Measurements from ENCODE around the gene CDKN2B.

The CDKN2B gene

GRCh38 chr9:22039258-22039657 is 30.2 kb upstream of the CDKN2B start:
- H3F3A ChIP-seq (ENCODE audit: control insufficient read depth, insufficient read depth) = no peaks in the 10 kb centered on the region
- no peaks in the 10 kb centered on the region for H3K36me3 ChIP-seq (ENCODE audit: control insufficient read depth, low read length)
- H3K79me2 ChIP-seq (ENCODE audit: control insufficient read depth, low read length) = no peaks in the 10 kb centered on the region
- no peaks in the 10 kb centered on the region for H3K4me1 ChIP-seq (ENCODE audit: control insufficient read depth, low read length)
- no peak overlapping the region for H3K4me2 ChIP-seq (ENCODE audit: low read length)
- no peaks in the 10 kb centered on the region for H4K20me1 ChIP-seq (ENCODE audit: control insufficient read depth, insufficient read depth, low read depth, low read length)
- no peaks in the 10 kb centered on the region for H3K9me2 ChIP-seq (replicated peaks; ENCODE audit: control insufficient read depth, low read length)
- no peaks in the 10 kb centered on the region for H3K27me3 ChIP-seq (ENCODE audit: control insufficient read depth, low read length)
- no peak overlapping the region for H3K27ac ChIP-seq (ENCODE audit: low read depth, low read length)
- no peak for TF ChIP-seq EZH2phosphoT487 (IDR thresholded peaks at IDR 0.05; ENCODE audit: borderline replicate concordance, low read length)
- TF ChIP-seq, protein P1, sequence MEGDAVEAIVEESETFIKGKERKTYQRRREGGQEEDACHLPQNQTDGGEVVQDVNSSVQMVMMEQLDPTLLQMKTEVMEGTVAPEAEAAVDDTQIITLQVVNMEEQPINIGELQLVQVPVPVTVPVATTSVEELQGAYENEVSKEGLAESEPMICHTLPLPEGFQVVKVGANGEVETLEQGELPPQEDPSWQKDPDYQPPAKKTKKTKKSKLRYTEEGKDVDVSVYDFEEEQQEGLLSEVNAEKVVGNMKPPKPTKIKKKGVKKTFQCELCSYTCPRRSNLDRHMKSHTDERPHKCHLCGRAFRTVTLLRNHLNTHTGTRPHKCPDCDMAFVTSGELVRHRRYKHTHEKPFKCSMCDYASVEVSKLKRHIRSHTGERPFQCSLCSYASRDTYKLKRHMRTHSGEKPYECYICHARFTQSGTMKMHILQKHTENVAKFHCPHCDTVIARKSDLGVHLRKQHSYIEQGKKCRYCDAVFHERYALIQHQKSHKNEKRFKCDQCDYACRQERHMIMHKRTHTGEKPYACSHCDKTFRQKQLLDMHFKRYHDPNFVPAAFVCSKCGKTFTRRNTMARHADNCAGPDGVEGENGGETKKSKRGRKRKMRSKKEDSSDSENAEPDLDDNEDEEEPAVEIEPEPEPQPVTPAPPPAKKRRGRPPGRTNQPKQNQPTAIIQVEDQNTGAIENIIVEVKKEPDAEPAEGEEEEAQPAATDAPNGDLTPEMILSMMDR (IDR thresholded peaks at IDR 0.05; ENCODE audit: low read depth, low read length, poor library complexity, severe bottlenecking) = no peak
- H3K9me3 ChIP-seq (ENCODE audit: control insufficient read depth, insufficient read depth, low read length) = no peaks in the 10 kb centered on the region
- no peak overlapping the region for H3K4me3 ChIP-seq (ENCODE audit: low read length)

GRCh38 chr9:22037954-22038690 is 29.0 kb upstream of the CDKN2B start:
- H3K4me2 ChIP-seq (ENCODE audit: low read length) = no peak overlapping the region
- H3K4me3 ChIP-seq (ENCODE audit: low read length) = no peak overlapping the region
- H3K27me3 ChIP-seq (ENCODE audit: control insufficient read depth, low read length) = no peaks in the 10 kb centered on the region
- H3K9me2 ChIP-seq (replicated peaks; ENCODE audit: control insufficient read depth, low read length) = no peaks in the 10 kb centered on the region
- H3K9me3 ChIP-seq (ENCODE audit: control insufficient read depth, insufficient read depth, low read length) = no peaks in the 10 kb centered on the region
- no peaks in the 10 kb centered on the region for H3K79me2 ChIP-seq (ENCODE audit: control insufficient read depth, low read length)
- TF ChIP-seq EZH2phosphoT487 (IDR thresholded peaks at IDR 0.05; ENCODE audit: borderline replicate concordance, low read length) = no peak
- TF ChIP-seq, protein P1 (IDR thresholded peaks at IDR 0.05; ENCODE audit: low read depth, low read length, poor library complexity, severe bottlenecking) = no peak
- H3K36me3 ChIP-seq (ENCODE audit: control insufficient read depth, low read length) = no peaks in the 10 kb centered on the region
- no peak overlapping the region for H3K27ac ChIP-seq (ENCODE audit: low read depth, low read length)
- H3F3A ChIP-seq (ENCODE audit: control insufficient read depth, insufficient read depth) = no peaks in the 10 kb centered on the region
- no peaks in the 10 kb centered on the region for H4K20me1 ChIP-seq (ENCODE audit: control insufficient read depth, insufficient read depth, low read depth, low read length)
- no peaks in the 10 kb centered on the region for H3K4me1 ChIP-seq (ENCODE audit: control insufficient read depth, low read length)

- Histone ChIP-seq H3F3A (ENCODE audit: control insufficient read depth, insufficient read depth) (no peaks in the 10 kb centered on the region), H3K9me2 (replicated peaks; ENCODE audit: control insufficient read depth, low read length) (no peaks in the 10 kb centered on the region), H3K27me3 (ENCODE audit: control insufficient read depth, low read length) (no peaks in the 10 kb centered on the region), H3K27ac (ENCODE audit: low read depth, low read length) (no peak overlapping the region), H3K9me3 (ENCODE audit: control insufficient read depth, insufficient read depth, low read length) (no peaks in the 10 kb centered on the region), H3K36me3 (ENCODE audit: control insufficient read depth, low read length) (no peaks in the 10 kb centered on the region), H3K4me2 (ENCODE audit: low read length) (no peak overlapping the region), H3K4me3 (ENCODE audit: low read length) (no peak overlapping the region), H3K4me1 (ENCODE audit: control insufficient read depth, low read length) (no peaks in the 10 kb centered on the region), H4K20me1 (ENCODE audit: control insufficient read depth, insufficient read depth, low read depth, low read length) (no peaks in the 10 kb centered on the region), H3K79me2 (ENCODE audit: control insufficient read depth, low read length) (no peaks in the 10 kb centered on the region)
- no peak for TF ChIP-seq EZH2phosphoT487 (IDR thresholded peaks at IDR 0.05; ENCODE audit: borderline replicate concordance, low read length)
- TF ChIP-seq, protein P1 (IDR thresholded peaks at IDR 0.05; ENCODE audit: low read depth, low read length, poor library complexity, severe bottlenecking) = no peak
Observed at GRCh38 chr9:22036866-22037626, 27.9 kb upstream of the CDKN2B start.
